ENCODE results near the gene OXSR1. TPM values are rescaled to one million over a fixed set of nuclear protein-coding genes. Genes with fewer than 3 reads are reported as not detected.

The OXSR1 gene
- total and polyA plus RNA-seq, 2 of the 13 experiments (the other 11 are each of a cell fraction or from before 2014, with no cell fraction given) = 27.4 to 32.6 TPM

GRCh38 chr3:38138349-38139190, 26.8 kb upstream of the OXSR1 start, which contains the start of gene MYD88 (continued):
- peak; percentile 33; the same call in 1 of the 2 replicates for TF ChIP-seq ZBTB4 (CRISPR knock-in tag; IDR thresholded peaks at IDR 0.05; ENCODE audit: borderline replicate concordance)
- peak; percentile 60; the same call in 1 of the 2 replicates for TF ChIP-seq ZBTB7A (CRISPR knock-in tag; IDR thresholded peaks at IDR 0.05)
- no peak for TF ChIP-seq GTF2F1 (IDR thresholded peaks at IDR 0.05; ENCODE audit: low read length)
- TF ChIP-seq HHEX (CRISPR knock-in tag; IDR thresholded peaks at IDR 0.05) = no peak
- no peak for TF ChIP-seq KDM1A (CRISPR knock-in tag; IDR thresholded peaks at IDR 0.05)
- peak; percentile 13; the same call in 1 of the 2 replicates for TF ChIP-seq GATA4 (IDR thresholded peaks at IDR 0.05; ENCODE audit: borderline replicate concordance, low read depth)
- TF ChIP-seq MAX (IDR thresholded peaks at IDR 0.05) = no peak
- TF ChIP-seq ZSCAN5A (CRISPR knock-in tag; IDR thresholded peaks at IDR 0.05; ENCODE audit: borderline replicate concordance) = no peak
- peak; percentile 87; the same call in 1 of the 2 replicates for TF ChIP-seq YEATS4 (CRISPR knock-in tag; IDR thresholded peaks at IDR 0.05; ENCODE audit: borderline replicate concordance)
- no peak for TF ChIP-seq DMTF1 (CRISPR knock-in tag; IDR thresholded peaks at IDR 0.05)
- no peak for TF ChIP-seq ZNF564 (CRISPR knock-in tag; IDR thresholded peaks at IDR 0.05)
- TF ChIP-seq TOPORS (CRISPR knock-in tag; IDR thresholded peaks at IDR 0.05) = no peak
- no peak for TF ChIP-seq NCOA2 (CRISPR knock-in tag; IDR thresholded peaks at IDR 0.05)
- TF ChIP-seq TERF1 (CRISPR knock-in tag; IDR thresholded peaks at IDR 0.05) = no peak
- no peak for TF ChIP-seq ZNF841 (CRISPR knock-in tag; IDR thresholded peaks at IDR 0.05; ENCODE audit: borderline replicate concordance)
- no peak for TF ChIP-seq ZNF616 (CRISPR knock-in tag; IDR thresholded peaks at IDR 0.05; ENCODE audit: low read depth)
- TF ChIP-seq MTERF4 (CRISPR knock-in tag; IDR thresholded peaks at IDR 0.05) = peak; percentile 82; the same call in 1 of the 2 replicates
- TF ChIP-seq ZNF768 (CRISPR knock-in tag; IDR thresholded peaks at IDR 0.05) = peak; percentile 80; the same call in 1 of the 2 replicates
- TF ChIP-seq POGZ (CRISPR knock-in tag; IDR thresholded peaks at IDR 0.05) = no peak
- TF ChIP-seq NRL (CRISPR knock-in tag; IDR thresholded peaks at IDR 0.05; ENCODE audit: borderline replicate concordance) = no peak; the same call in 1 of the 2 replicates
